ENCODE data around the gene CR2. TPM values are rescaled to one million over a fixed set of nuclear protein-coding genes. Genes with fewer than 3 reads are reported as not detected.

The CR2 gene
- total RNA-seq, 1 experiment from 2014 or later, result 1.8 TPM

DNA sequence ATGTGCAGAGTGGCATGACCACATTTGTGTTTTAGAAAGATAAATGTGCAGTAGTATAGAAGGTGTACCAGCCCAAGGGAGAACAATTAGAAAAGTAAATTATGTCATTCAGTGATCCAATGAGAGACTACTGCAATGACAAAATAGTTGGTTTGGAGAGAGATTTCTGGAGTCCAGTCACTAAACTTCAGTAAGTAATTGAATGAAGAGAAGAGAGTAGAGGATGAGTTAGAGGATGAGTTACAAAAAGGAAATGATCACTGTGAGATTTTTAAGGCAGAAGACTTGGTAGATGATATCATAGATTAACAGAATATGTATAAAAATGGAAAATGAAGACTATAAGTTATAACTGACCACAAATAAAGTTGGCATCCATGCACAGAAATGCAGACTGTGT, 8.4 kb downstream of the CR2 start:
- no peaks in the 10 kb centered on the region for H3K9me3 Mint-ChIP-seq
- H3K27me3 ChIP-seq (ENCODE audit: insufficient read depth, low read length), result no peaks in the 10 kb centered on the region
- H3K14ac ChIP-seq (ENCODE audit: insufficient read depth, low read length), result no peak overlapping the region
- H3K9ac ChIP-seq (ENCODE audit: extremely low read depth, insufficient read length, low read length), result no peak overlapping the region
- H3K4me2 ChIP-seq (ENCODE audit: insufficient read depth, insufficient read length, low read length), result no peak overlapping the region
- H3K23me2 ChIP-seq (ENCODE audit: insufficient read length, low read depth, low read length, poor library complexity, severe bottlenecking), result no peaks in the 10 kb centered on the region
- no peak overlapping the region for H3K4me3 Mint-ChIP-seq
- no peak overlapping the region for H2AK5ac ChIP-seq (ENCODE audit: insufficient read length, low read length)
- peaks cover 13% of the 10 kb centered on the region for H3K27me3 Mint-ChIP-seq (ENCODE audit: low read depth)
- H2BK12ac ChIP-seq (ENCODE audit: insufficient read length, low read depth, low read length), result no peak overlapping the region
- H3K9me3 ChIP-seq (ENCODE audit: control insufficient read depth, low read depth, low read length), result no peaks in the 10 kb centered on the region
- no peaks in the 10 kb centered on the region for H3K4me1 Mint-ChIP-seq
- no peak overlapping the region for H3K23ac ChIP-seq (ENCODE audit: insufficient read length, low read depth, low read length)
- no peak overlapping the region for H3K27ac Mint-ChIP-seq
- H3K79me1 ChIP-seq (ENCODE audit: insufficient read depth, low read depth, low read length, poor library complexity, severe bottlenecking), result no peaks in the 10 kb centered on the region
- H2BK15ac ChIP-seq (ENCODE audit: low read depth, low read length), result no peak overlapping the region
- no peak overlapping the region for H2BK120ac ChIP-seq (ENCODE audit: low read depth, low read length, poor library complexity, severe bottlenecking)
- H3K4me1 ChIP-seq (ENCODE audit: insufficient read depth, low read length), result no peaks in the 10 kb centered on the region
- no peak overlapping the region for H2AFZ ChIP-seq (ENCODE audit: low read length)
- H3K4ac ChIP-seq (ENCODE audit: low read depth, low read length), result no peak overlapping the region
- no peak overlapping the region for H3K18ac ChIP-seq (ENCODE audit: insufficient read length, low read depth, low read length)
- DNase-seq, result no peak
- no peak overlapping the region for H3K56ac ChIP-seq (ENCODE audit: insufficient read length, low read depth, low read length)
- no peak overlapping the region for H2BK5ac ChIP-seq (ENCODE audit: insufficient read length, low read length)
- no peaks in the 10 kb centered on the region for H3K36me3 Mint-ChIP-seq (ENCODE audit: insufficient read depth in 1 of 3, low read depth in 3 of 3)
- H3K79me2 ChIP-seq (ENCODE audit: insufficient read depth, low read length), result no peaks in the 10 kb centered on the region
- H4K91ac ChIP-seq (ENCODE audit: insufficient read length, low read depth, low read length), result no peak overlapping the region
- no peaks in the 10 kb centered on the region for H4K20me1 ChIP-seq (ENCODE audit: control insufficient read depth, insufficient read depth, insufficient read length)
- TF ChIP-seq, protein P1, sequence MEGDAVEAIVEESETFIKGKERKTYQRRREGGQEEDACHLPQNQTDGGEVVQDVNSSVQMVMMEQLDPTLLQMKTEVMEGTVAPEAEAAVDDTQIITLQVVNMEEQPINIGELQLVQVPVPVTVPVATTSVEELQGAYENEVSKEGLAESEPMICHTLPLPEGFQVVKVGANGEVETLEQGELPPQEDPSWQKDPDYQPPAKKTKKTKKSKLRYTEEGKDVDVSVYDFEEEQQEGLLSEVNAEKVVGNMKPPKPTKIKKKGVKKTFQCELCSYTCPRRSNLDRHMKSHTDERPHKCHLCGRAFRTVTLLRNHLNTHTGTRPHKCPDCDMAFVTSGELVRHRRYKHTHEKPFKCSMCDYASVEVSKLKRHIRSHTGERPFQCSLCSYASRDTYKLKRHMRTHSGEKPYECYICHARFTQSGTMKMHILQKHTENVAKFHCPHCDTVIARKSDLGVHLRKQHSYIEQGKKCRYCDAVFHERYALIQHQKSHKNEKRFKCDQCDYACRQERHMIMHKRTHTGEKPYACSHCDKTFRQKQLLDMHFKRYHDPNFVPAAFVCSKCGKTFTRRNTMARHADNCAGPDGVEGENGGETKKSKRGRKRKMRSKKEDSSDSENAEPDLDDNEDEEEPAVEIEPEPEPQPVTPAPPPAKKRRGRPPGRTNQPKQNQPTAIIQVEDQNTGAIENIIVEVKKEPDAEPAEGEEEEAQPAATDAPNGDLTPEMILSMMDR (conservative IDR thresholded peaks at IDR 0.05), result no peak
- no peak overlapping the region for H3T11ph ChIP-seq (ENCODE audit: low read length)
- H2BK20ac ChIP-seq (ENCODE audit: low read depth, low read length, poor library complexity, severe bottlenecking), result no peak overlapping the region
- no peak overlapping the region for H3K27ac ChIP-seq (ENCODE audit: insufficient read length, low read depth, low read length)
- H4K8ac ChIP-seq (replicated peaks; ENCODE audit: insufficient read length, low read depth, low read length), result no peak overlapping the region
- no peak overlapping the region for H4K5ac ChIP-seq (ENCODE audit: insufficient read length, low read depth, low read length)

Measured in H9 (cell line).